ENCODE data around the gene RBL2.
A peak's percentile ranks its signal among the peaks of the same experiment; 100 is the strongest.

Gene RBL2

GRCh38 chr16:53456625-53457024 lies 22.4 kb downstream of the RBL2 start:
- ATAC-seq: peak; percentile 36 to 44

GRCh38 chr16:53457670-53458069 lies 23.4 kb downstream of the RBL2 start:
- ATAC-seq: peak; percentile 95 to 98

GRCh38 chr16:53458635-53459034 lies 24.4 kb downstream of the RBL2 start:
- ATAC-seq: no peak

- no peak for ATAC-seq
These were observed 31.5 kb downstream of the RBL2 start for GRCh38 chr16:53465606-53466280.

- no peak for ATAC-seq
These were observed 42.6 kb downstream of the RBL2 start for GRCh38 chr16:53476867-53477266.

- ATAC-seq: no peak
These were observed 44.7 kb downstream of the RBL2 start for GRCh38 chr16:53478965-53479364.

GRCh38 chr16:53480394-53480793 lies 46.1 kb downstream of the RBL2 start:
- ATAC-seq: no peak

- no peak for ATAC-seq
These were observed 47.9 kb downstream of the RBL2 start for GRCh38 chr16:53482123-53482522.

GRCh38 chr16:53484542-53484941 lies 50.3 kb downstream of the RBL2 start:
- no peak for ATAC-seq

GRCh38 chr16:53486230-53486629 lies 52.0 kb downstream of the RBL2 start:
- no peak for ATAC-seq

GRCh38 chr16:53489755-53490154 lies 55.5 kb downstream of the RBL2 start:
- no peak for ATAC-seq

GRCh38 chr16:53492503-53492902 lies 58.2 kb downstream of the RBL2 start:
- ATAC-seq: no peak

GRCh38 chr16:53494636-53495035 lies 60.4 kb downstream of the RBL2 start:
- ATAC-seq: no peak

GRCh38 chr16:53495325-53495724 lies 61.1 kb downstream of the RBL2 start:
- ATAC-seq: no peak

GRCh38 chr16:53498984-53499383 lies 64.7 kb downstream of the RBL2 start:
- ATAC-seq: peak in 1 of 2 donors; percentile 2

GRCh38 chr16:53501216-53501859 lies 67.1 kb downstream of the RBL2 start:
- no peak for ATAC-seq

GRCh38 chr16:53502331-53503269 lies 68.3 kb downstream of the RBL2 start, which contains the start of gene AKTIP:
Gene AKTIP, minus strand, starts transcription at chr16:53503209. Its CDS starts 2,950 bp downstream, at chr16:53500259.
- peak; percentile 6 to 20 for ATAC-seq

- ATAC-seq: peak; percentile 94 to 95
These were observed 69.1 kb downstream of the RBL2 start for GRCh38 chr16:53503270-53503923.

- ATAC-seq: no peak
These were observed 69.9 kb downstream of the RBL2 start for GRCh38 chr16:53503991-53504663.

GRCh38 chr16:53504665-53505064 lies 70.4 kb downstream of the RBL2 start:
- ATAC-seq: no peak

- no peak for ATAC-seq
These were observed 72.0 kb downstream of the RBL2 start for GRCh38 chr16:53506254-53506653.

Measured in activated CD4-positive, CD25-positive, alpha-beta regulatory T cell treated with anti-CD3 and anti-CD28 coated beads, Interleukin-2, amount 50 U/mL, for 24 hours (primary cell).